HEK293T (cell line): ENCODE data around the gene DYNLT5.

ENCODE experiments used
- ARNT ChIP-seq: fragments of 450-650 bp; IDR thresholded peaks from 2 replicates; pipeline ENCODE4 v1.6.1; 2017; ENCODE audit warnings: mild to moderate bottlenecking
- BHLHE40 ChIP-seq: fragments of 450-650 bp; IDR thresholded peaks from 2 replicates; pipeline ENCODE4 v1.6.1; 2016; ENCODE audit warnings: mild to moderate bottlenecking, moderate library complexity, borderline replicate concordance
- CTBP1 ChIP-seq: fragments of 450-650 bp; IDR thresholded peaks from 2 replicates; pipeline ENCODE4 v1.6.1; 2016; ENCODE audit warnings: borderline replicate concordance
- FOXA1 ChIP-seq: fragments of 450-650 bp; IDR thresholded peaks from 2 replicates; pipeline ENCODE4 v1.6.1; 2016; ENCODE audit warnings: mild to moderate bottlenecking
- FOXK2 ChIP-seq: fragments of 450-650 bp; IDR thresholded peaks from 2 replicates; pipeline ENCODE4 v1.6.1; 2016; ENCODE audit warnings: mild to moderate bottlenecking
- HDGF ChIP-seq: fragments of 450-650 bp; IDR thresholded peaks from 2 replicates; pipeline ENCODE4 v1.6.1; 2017; ENCODE audit warnings: antibody characterized with exemption, borderline replicate concordance
- LEF1 ChIP-seq: fragments of 450-650 bp; IDR thresholded peaks from 2 replicates; pipeline ENCODE4 v1.6.1; 2017; ENCODE audit warnings: mild to moderate bottlenecking, borderline replicate concordance
- SP1 ChIP-seq: fragments of 450-650 bp; IDR thresholded peaks from 2 replicates; pipeline ENCODE4 v1.6.1; 2017
- SUZ12 ChIP-seq: fragments of 450-650 bp; IDR thresholded peaks from 2 replicates; pipeline ENCODE4 v1.6.1; 2016; ENCODE audit warnings: mild to moderate bottlenecking
- ZNF384 ChIP-seq: fragments of 450-650 bp; IDR thresholded peaks from 2 replicates; pipeline ENCODE4 v1.6.1; 2016

DNA sequence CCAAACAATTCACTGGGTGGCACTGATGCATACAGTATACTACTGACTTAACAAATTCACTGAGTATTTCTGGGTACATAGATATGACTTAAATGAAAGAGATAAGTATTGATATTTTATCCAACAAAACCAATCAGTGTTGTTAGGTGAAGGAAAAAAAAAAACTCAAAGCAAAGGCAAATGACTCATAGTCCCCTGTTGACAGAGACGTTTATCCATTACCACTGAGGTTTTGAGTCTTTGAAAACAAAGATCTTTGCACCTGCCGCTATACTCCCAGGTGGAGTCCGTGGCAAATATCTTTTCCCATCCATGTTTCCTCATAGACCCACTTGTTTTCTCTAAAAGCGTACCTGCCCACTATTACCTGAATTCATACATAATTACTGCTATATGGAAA lies 18.4 kb downstream of the DYNLT5 start:
- TF ChIP-seq ARNT, result no peak
- no peak for TF ChIP-seq BHLHE40
- TF ChIP-seq LEF1, result no peak
- no peak for TF ChIP-seq ZNF384
- TF ChIP-seq SP1, result no peak
- TF ChIP-seq SUZ12, result no peak
- TF ChIP-seq FOXA1, result no peak
- TF ChIP-seq HDGF, result no peak
- no peak for TF ChIP-seq FOXK2
- TF ChIP-seq CTBP1, result no peak
